GM18909 (cell line): ENCODE results near the gene AQP12B.

Experiments used
- ATAC-seq: cut with Tn5 transposase; IDR thresholded peaks from one replicate; pipeline ENCODE4 v1.9.1; 2021; ENCODE audit warnings: mild to moderate bottlenecking; ENCODE audit not compliant: unreplicated experiment, poor library complexity

Gene AQP12B

DNA sequence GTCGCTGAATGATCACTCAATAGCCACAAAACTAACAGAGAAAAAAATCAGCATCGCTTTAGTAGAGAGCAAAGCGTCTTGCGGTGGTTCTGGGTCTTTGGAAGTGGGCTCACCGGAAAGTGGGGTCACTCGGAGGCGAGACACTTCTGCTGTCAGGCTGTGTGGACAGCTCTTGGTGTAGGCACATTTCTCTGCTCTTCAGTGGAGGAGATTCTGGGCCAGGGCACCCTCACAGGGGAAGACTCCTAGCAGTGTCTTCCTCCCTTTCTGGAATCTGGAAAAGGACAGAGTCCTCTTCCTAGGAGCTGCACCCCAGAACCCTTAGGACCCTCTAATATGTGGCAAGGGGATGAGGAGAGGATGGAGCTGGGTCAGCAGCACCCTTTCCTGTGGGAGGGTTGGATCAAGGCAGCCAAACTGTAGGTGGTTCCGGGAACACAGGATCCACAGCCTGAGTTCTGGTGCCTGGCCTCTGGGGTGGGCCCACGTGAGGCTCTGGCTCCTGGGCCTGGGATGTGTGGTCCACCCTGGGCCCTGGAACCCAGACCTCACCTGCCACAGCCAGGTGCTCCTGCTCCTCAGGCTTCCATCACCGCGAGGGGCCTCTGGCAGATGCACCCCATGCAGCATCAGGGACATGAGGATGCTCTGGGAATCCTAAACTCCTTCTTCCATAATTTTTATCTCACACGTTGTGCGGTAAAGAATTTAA, 32.3 kb downstream of the AQP12B start:
- ATAC-seq, result no peak

- ATAC-seq, result no peak
These were observed 33.4 kb downstream of the AQP12B start for GRCh38 chr2:240649331-240649730.

DNA sequence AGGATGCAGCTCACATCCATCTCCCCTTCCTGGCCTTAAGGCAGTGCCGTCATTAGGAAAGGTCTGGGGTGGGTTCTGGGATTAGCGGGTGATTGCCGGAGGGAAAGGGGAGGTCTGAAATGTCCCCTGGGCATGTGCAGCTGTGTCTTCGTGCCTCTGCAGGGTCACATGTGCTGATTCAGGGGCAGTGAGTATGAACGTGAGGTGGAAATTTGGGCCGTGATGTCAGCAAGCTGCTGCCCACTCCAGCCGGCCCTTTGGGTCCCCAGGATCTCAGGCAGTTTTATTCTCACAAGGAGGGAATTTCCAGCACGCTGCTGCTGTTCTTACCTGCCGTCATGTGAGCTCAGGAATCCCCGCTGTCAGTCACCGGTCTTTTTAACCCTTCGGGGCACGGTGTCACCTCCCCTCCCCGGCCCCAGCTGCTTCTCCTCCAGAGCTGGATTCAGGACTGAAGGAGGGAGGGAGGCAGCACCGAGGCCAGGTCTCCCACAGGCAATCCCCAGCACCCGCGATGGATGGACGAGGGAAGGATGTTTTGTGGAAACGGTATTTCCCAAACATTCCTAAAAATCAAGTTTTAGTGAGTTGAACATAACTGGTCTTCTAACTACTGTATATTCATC, 33.9 kb downstream of the AQP12B start:
- ATAC-seq, result no peak

- ATAC-seq, result no peak
These were observed 34.5 kb downstream of the AQP12B start for GRCh38 chr2:240648155-240648649.

DNA sequence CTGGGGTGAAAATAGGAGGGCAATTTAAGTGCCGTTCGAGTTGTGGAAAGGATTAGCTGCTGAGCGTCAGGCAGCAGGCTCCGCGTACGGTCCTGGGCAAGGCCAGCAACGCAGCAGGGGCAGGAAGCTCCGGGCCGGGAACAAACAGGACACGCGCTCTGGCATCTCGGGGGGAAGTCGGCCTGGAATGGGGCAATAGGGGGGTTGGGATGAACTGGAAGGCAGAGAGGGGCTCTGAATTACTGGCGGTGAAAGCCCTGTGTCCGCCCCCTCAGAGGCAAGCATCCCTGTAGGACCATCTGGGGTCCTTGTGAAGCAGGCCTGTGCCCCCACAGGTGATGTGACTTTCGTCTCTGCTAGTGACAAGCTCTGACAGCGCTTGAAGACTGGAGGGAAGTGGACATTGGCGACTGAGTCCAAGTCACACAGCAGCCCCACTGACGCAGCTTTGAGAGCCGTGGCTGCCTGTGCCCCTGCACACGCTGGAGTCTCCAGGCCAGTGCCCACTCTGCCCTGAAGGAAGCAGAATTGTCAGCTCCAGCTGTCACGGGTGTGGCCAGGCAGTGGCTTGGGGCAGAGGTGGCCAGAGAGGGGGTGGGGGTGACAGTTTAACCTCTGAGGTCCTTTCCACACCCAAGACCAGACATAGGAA, 35.1 kb downstream of the AQP12B start:
- no peak for ATAC-seq

- no peak for ATAC-seq
These were observed 35.7 kb downstream of the AQP12B start for GRCh38 chr2:240646900-240647502.

GRCh38 chr2:240646176-240646899, 36.3 kb downstream of the AQP12B start:
- no peak for ATAC-seq

GRCh38 chr2:240645801-240646175, 36.9 kb downstream of the AQP12B start:
- no peak for ATAC-seq

DNA sequence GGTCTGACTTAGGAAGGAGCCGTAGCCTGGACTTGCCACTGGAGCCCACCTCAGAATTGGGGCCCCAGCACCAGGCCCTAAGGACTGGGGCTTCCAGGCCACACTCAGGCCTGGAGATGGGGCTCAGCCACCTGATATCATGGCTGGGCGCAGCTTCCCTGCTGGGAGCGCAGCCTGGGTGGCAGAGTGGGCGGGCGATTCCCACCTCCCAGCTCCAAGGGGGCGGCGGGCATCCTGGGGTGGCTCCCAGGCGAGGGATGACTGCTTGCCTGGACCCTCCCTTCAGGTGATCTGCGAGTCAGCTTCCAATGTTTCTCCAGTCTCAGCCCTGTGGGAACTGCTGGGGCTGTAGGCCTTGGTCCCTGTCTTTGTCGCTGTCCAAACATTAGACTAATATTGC, 37.3 kb downstream of the AQP12B start:
- no peak for ATAC-seq

- ATAC-seq, result no peak
These were observed 37.8 kb downstream of the AQP12B start for GRCh38 chr2:240644859-240645301.

GRCh38 chr2:240644171-240644651, 38.5 kb downstream of the AQP12B start:
- no peak for ATAC-seq

GRCh38 chr2:240643811-240644150, 38.9 kb downstream of the AQP12B start:
- ATAC-seq, result no peak

- no peak for ATAC-seq
These were observed 39.4 kb downstream of the AQP12B start for GRCh38 chr2:240643093-240643810.

- ATAC-seq, result no peak
These were observed 39.9 kb downstream of the AQP12B start for GRCh38 chr2:240642806-240643092.

DNA sequence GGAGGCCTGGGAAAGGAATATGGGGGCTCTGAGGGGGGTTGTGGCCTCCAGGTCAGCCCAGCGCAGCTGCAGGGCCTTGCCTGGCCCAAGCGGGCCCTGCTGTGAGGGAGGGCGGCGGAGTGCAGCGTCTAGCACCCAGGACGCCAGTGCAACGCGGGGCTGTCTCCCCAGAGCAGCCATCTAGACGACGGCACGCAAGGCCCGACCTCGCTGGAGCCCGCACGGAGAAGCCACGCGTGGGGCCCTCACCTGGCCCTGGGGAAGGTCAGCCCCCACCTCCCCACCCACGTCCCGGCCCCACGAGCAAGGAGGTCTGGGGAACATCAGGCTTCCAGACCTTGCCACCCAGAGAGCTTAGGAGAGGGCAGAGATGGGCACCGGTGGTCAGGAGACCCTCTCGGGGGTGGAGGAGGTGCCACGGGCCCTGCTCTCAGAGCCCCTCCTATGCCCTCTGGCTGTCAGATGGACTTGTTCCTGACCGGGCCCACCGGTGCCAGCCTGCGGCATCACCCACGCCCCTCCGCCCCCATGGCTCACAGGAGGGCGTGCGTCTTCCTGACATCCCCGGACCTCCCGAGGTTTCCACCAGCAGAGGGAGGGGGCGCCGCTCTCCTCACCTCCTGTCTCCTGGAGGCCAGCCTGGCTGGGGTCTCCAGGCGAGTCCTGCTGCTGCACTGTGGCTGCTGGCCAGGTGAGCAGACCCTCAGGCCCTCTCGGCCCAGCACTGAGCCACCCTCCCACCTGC, 40.5 kb downstream of the AQP12B start:
- ATAC-seq, result no peak

GRCh38 chr2:240640939-240641338, 41.7 kb downstream of the AQP12B start:
- ATAC-seq, result no peak

DNA sequence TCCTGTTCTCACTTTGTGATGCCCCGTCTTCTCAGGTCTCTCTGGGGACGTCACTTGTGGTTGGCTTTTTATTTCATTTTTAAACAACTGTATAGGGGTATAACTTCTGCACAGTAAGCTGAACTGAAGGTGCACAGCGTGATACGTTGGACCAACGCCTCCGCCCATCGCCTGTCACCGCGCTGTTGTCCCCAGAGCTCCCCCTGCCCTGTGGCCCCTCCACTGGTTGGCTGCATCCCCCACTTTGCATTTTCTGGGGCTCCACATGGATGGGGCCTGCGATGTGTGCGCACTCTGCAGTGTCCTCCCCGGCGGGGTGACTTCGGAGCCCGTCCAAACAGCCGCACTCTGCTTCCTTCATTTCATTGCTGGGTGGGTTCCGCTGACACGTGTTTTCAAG, 43.1 kb downstream of the AQP12B start:
- no peak for ATAC-seq

DNA sequence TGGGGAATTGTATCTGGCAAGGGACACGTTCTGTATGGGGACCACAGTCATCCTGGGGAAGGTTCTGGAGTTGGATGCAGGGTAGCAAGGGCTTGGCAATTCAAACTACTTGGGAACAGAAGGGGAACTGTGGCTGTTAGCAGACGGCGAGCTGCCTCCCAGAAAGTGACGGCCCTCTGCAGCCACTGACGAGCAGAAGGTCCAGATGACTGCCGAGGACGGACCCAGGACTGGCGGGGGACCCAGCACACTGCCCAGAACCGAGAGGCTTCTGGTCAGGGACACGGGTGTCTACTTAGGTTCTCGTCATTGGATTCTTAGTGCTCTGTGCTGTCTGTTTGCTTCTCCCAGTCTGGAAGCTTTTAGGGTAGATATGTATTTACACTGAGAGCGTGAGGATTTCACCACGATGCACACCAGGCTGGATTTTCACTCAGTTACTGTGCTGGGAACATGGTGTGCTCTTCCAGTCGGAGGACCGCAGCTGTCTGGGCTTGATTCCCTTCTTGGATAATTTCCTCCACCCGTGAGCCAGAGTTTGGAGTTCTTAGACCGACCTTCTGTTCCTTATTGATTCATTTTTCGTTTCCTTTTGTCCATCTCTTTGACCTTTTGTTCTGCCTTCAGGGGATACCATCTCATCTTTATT, 44.0 kb downstream of the AQP12B start:
- ATAC-seq, result no peak

GRCh38 chr2:240637901-240638345, 44.8 kb downstream of the AQP12B start:
- no peak for ATAC-seq
